Measurements from ENCODE around the gene EYS. TPM values are rescaled to one million over a fixed set of nuclear protein-coding genes. Genes with fewer than 3 reads are reported as not detected.

Gene EYS
- total and polyA plus RNA-seq, 5 donors from 2014 or later = 0.03 to 0.09 (median 0.05) TPM; not detected in 1

GRCh38 chr6:64890609-64891008 is 816.4 kb downstream of the EYS start:
- peaks cover 0 to 25% (median 4%) of the 10 kb centered on the region in 7 donors for H3K9me3 Mint-ChIP-seq
- peaks cover 0 to 2% of the 10 kb centered on the region in 2 experiments for H3K9me3 ChIP-seq (ENCODE audit: control insufficient read depth in 2 of 2, low read length in 2 of 2)
- H3K36me3 ChIP-seq (ENCODE audit: control insufficient read depth, insufficient read depth, low read length) = no peaks in the 10 kb centered on the region
- no peak overlapping the region for H3K4me3 ChIP-seq (ENCODE audit: low read depth, low read length)
- H3K27me3 ChIP-seq (ENCODE audit: control insufficient read depth, insufficient read depth, low read length) = no peaks in the 10 kb centered on the region
- no peaks in the 10 kb centered on the region for H3K27me3 Mint-ChIP-seq
- no peaks in the 10 kb centered on the region for H3K4me1 ChIP-seq (ENCODE audit: control insufficient read depth, insufficient read depth, low read length, poor library complexity, severe bottlenecking)
- H3K4me3 Mint-ChIP-seq = no peak overlapping the region
- H3K27ac ChIP-seq (ENCODE audit: insufficient read depth, low read length, poor library complexity, severe bottlenecking) = no peak overlapping the region
- ATAC-seq (ENCODE audit: low read depth in 2 of 2) (no peak), DNase-seq (no peak)
- H3K4me1 Mint-ChIP-seq = no peaks in the 10 kb centered on the region
- no peaks in the 10 kb centered on the region for H3K36me3 Mint-ChIP-seq
- H3K27ac Mint-ChIP-seq = no peak overlapping the region

GRCh38 chr6:64889144-64889543 is 817.9 kb downstream of the EYS start:
- Mint-ChIP-seq H3K4me1 (no peaks in the 10 kb centered on the region), H3K9me3 (peaks cover 0 to 27% (median 4%) of the 10 kb centered on the region in 7 donors)

GRCh38 chr6:64874776-64875175 is 832.2 kb downstream of the EYS start:
- H3K4me1 ChIP-seq (ENCODE audit: control insufficient read depth, insufficient read depth, low read length, poor library complexity, severe bottlenecking) = no peaks in the 10 kb centered on the region
- Mint-ChIP-seq H3K4me1 (no peaks in the 10 kb centered on the region), H3K4me3 (no peak overlapping the region), H3K27me3 (no peaks in the 10 kb centered on the region), H3K9me3 (peaks cover 0 to 33% (median 13%) of the 10 kb centered on the region in 7 donors), H3K36me3 (no peaks in the 10 kb centered on the region), H3K27ac (no peak overlapping the region)
- H3K9me3 ChIP-seq (ENCODE audit: control insufficient read depth in 2 of 2, low read length in 2 of 2) = no peaks in the 10 kb centered on the region
- ATAC-seq (ENCODE audit: low read depth in 2 of 2) = no peak
- H3K27ac ChIP-seq (ENCODE audit: insufficient read depth, low read length, poor library complexity, severe bottlenecking) = no peak overlapping the region
- H3K4me3 ChIP-seq (ENCODE audit: low read depth, low read length) = no peak overlapping the region
- no peaks in the 10 kb centered on the region for H3K36me3 ChIP-seq (ENCODE audit: control insufficient read depth, insufficient read depth, low read length)
- DNase-seq = no peak
- no peaks in the 10 kb centered on the region for H3K27me3 ChIP-seq (ENCODE audit: control insufficient read depth, insufficient read depth, low read length)

More at GRCh38 chr6:64889144-64889543, 817.9 kb downstream of the EYS start:
- Mint-ChIP-seq H3K36me3 (no peaks in the 10 kb centered on the region), H3K27me3 (no peaks in the 10 kb centered on the region), H3K27ac (no peak overlapping the region), H3K4me3 (no peak overlapping the region)
- Histone ChIP-seq H3K4me1 (ENCODE audit: control insufficient read depth, insufficient read depth, low read length, poor library complexity, severe bottlenecking) (no peaks in the 10 kb centered on the region), H3K27ac (ENCODE audit: insufficient read depth, low read length, poor library complexity, severe bottlenecking) (no peak overlapping the region), H3K27me3 (ENCODE audit: control insufficient read depth, insufficient read depth, low read length) (no peaks in the 10 kb centered on the region), H3K9me3 (ENCODE audit: control insufficient read depth in 2 of 2, low read length in 2 of 2) (no peaks in the 10 kb centered on the region), H3K36me3 (ENCODE audit: control insufficient read depth, insufficient read depth, low read length) (no peaks in the 10 kb centered on the region), H3K4me3 (ENCODE audit: low read depth, low read length) (no peak overlapping the region)
- ATAC-seq (ENCODE audit: low read depth in 2 of 2) = no peak
- no peak for DNase-seq

- H3K4me3 Mint-ChIP-seq = no peak overlapping the region
- peaks cover 0 to 34% (median 13%) of the 10 kb centered on the region in 7 donors for H3K9me3 Mint-ChIP-seq
- peaks cover 0 to 3% of the 10 kb centered on the region in 2 experiments for H3K9me3 ChIP-seq (ENCODE audit: control insufficient read depth in 2 of 2, low read length in 2 of 2)
- no peaks in the 10 kb centered on the region for H3K27me3 Mint-ChIP-seq
- ATAC-seq (ENCODE audit: low read depth in 2 of 2) (no peak), DNase-seq (no peak)
- H3K4me1 Mint-ChIP-seq = no peaks in the 10 kb centered on the region
- no peaks in the 10 kb centered on the region for H3K36me3 ChIP-seq (ENCODE audit: control insufficient read depth, insufficient read depth, low read length)
- H3K27ac ChIP-seq (ENCODE audit: insufficient read depth, low read length, poor library complexity, severe bottlenecking) = no peak overlapping the region
- no peak overlapping the region for H3K4me3 ChIP-seq (ENCODE audit: low read depth, low read length)
- no peaks in the 10 kb centered on the region for H3K27me3 ChIP-seq (ENCODE audit: control insufficient read depth, insufficient read depth, low read length)
- no peaks in the 10 kb centered on the region for H3K36me3 Mint-ChIP-seq
- H3K27ac Mint-ChIP-seq = no peak overlapping the region
- H3K4me1 ChIP-seq (ENCODE audit: control insufficient read depth, insufficient read depth, low read length, poor library complexity, severe bottlenecking) = no peaks in the 10 kb centered on the region
Observed at GRCh38 chr6:64872633-64873032, 834.4 kb downstream of the EYS start.

GRCh38 chr6:64861039-64861651 is 845.9 kb downstream of the EYS start:
- no peak overlapping the region for H3K4me3 ChIP-seq (ENCODE audit: low read depth, low read length)
- H3K9me3 ChIP-seq (ENCODE audit: control insufficient read depth in 2 of 2, low read length in 2 of 2) = peaks cover 0 to 8% of the 10 kb centered on the region in 2 experiments
- peaks cover 0 to 19% (median 5%) of the 10 kb centered on the region in 7 donors for H3K9me3 Mint-ChIP-seq
- no peak overlapping the region for H3K27ac Mint-ChIP-seq
- H3K36me3 ChIP-seq (ENCODE audit: control insufficient read depth, insufficient read depth, low read length) = no peaks in the 10 kb centered on the region
- no peak for DNase-seq
- H3K36me3 Mint-ChIP-seq = no peaks in the 10 kb centered on the region
- no peaks in the 10 kb centered on the region for H3K4me1 Mint-ChIP-seq
- no peak for ATAC-seq (ENCODE audit: low read depth in 2 of 2)
- no peaks in the 10 kb centered on the region for H3K27me3 Mint-ChIP-seq
- H3K27me3 ChIP-seq (ENCODE audit: control insufficient read depth, insufficient read depth, low read length) = no peaks in the 10 kb centered on the region
- H3K4me1 ChIP-seq (ENCODE audit: control insufficient read depth, insufficient read depth, low read length, poor library complexity, severe bottlenecking) = no peaks in the 10 kb centered on the region
- H3K27ac ChIP-seq (ENCODE audit: insufficient read depth, low read length, poor library complexity, severe bottlenecking) = no peak overlapping the region
- H3K4me3 Mint-ChIP-seq = no peak overlapping the region

- H3K36me3 ChIP-seq (ENCODE audit: control insufficient read depth, insufficient read depth, low read length) = no peaks in the 10 kb centered on the region
- ATAC-seq (ENCODE audit: low read depth in 2 of 2) (no peak), DNase-seq (no peak)
- no peaks in the 10 kb centered on the region for H3K4me1 ChIP-seq (ENCODE audit: control insufficient read depth, insufficient read depth, low read length, poor library complexity, severe bottlenecking)
- H3K9me3 Mint-ChIP-seq = peaks cover 0 to 20% (median 6%) of the 10 kb centered on the region in 7 donors
- no peak overlapping the region for H3K27ac ChIP-seq (ENCODE audit: insufficient read depth, low read length, poor library complexity, severe bottlenecking)
- H3K27ac Mint-ChIP-seq = no peak overlapping the region
- H3K4me3 Mint-ChIP-seq = no peak overlapping the region
- no peaks in the 10 kb centered on the region for H3K27me3 ChIP-seq (ENCODE audit: control insufficient read depth, insufficient read depth, low read length)
- H3K9me3 ChIP-seq (ENCODE audit: control insufficient read depth in 2 of 2, low read length in 2 of 2) = peaks cover 0 to 8% of the 10 kb centered on the region in 2 experiments
- no peak overlapping the region for H3K4me3 ChIP-seq (ENCODE audit: low read depth, low read length)
- no peaks in the 10 kb centered on the region for H3K36me3 Mint-ChIP-seq
- H3K4me1 Mint-ChIP-seq = no peaks in the 10 kb centered on the region
- no peaks in the 10 kb centered on the region for H3K27me3 Mint-ChIP-seq
Observed at GRCh38 chr6:64860203-64860602, 846.8 kb downstream of the EYS start.

- no peak overlapping the region for H3K4me3 ChIP-seq (ENCODE audit: low read depth, low read length)
- Mint-ChIP-seq H3K4me1 (no peaks in the 10 kb centered on the region), H3K27ac (no peak overlapping the region), H3K27me3 (no peaks in the 10 kb centered on the region), H3K9me3 (peaks cover 0 to 27% (median 10%) of the 10 kb centered on the region in 7 donors), H3K4me3 (no peak overlapping the region), H3K36me3 (no peaks in the 10 kb centered on the region)
- ATAC-seq (ENCODE audit: low read depth in 2 of 2) (no peak), DNase-seq (no peak)
- no peak overlapping the region for H3K27ac ChIP-seq (ENCODE audit: insufficient read depth, low read length, poor library complexity, severe bottlenecking)
- no peaks in the 10 kb centered on the region for H3K27me3 ChIP-seq (ENCODE audit: control insufficient read depth, insufficient read depth, low read length)
- no peaks in the 10 kb centered on the region for H3K36me3 ChIP-seq (ENCODE audit: control insufficient read depth, insufficient read depth, low read length)
- H3K9me3 ChIP-seq (ENCODE audit: control insufficient read depth in 2 of 2, low read length in 2 of 2) = no peaks in the 10 kb centered on the region
- H3K4me1 ChIP-seq (ENCODE audit: control insufficient read depth, insufficient read depth, low read length, poor library complexity, severe bottlenecking) = no peaks in the 10 kb centered on the region
Observed at GRCh38 chr6:64850121-64850520, 856.9 kb downstream of the EYS start.

- H3K27ac Mint-ChIP-seq = no peak overlapping the region
- no peaks in the 10 kb centered on the region for H3K4me1 Mint-ChIP-seq
- no peak for DNase-seq
- no peaks in the 10 kb centered on the region for H3K27me3 Mint-ChIP-seq
- peaks cover 0 to 35% (median 11%) of the 10 kb centered on the region in 7 donors for H3K9me3 Mint-ChIP-seq
- no peak overlapping the region for H3K4me3 ChIP-seq (ENCODE audit: low read depth, low read length)
- H3K4me3 Mint-ChIP-seq = no peak overlapping the region
- H3K4me1 ChIP-seq (ENCODE audit: control insufficient read depth, insufficient read depth, low read length, poor library complexity, severe bottlenecking) = no peaks in the 10 kb centered on the region
- no peak for ATAC-seq (ENCODE audit: low read depth in 2 of 2)
- no peaks in the 10 kb centered on the region for H3K9me3 ChIP-seq (ENCODE audit: control insufficient read depth in 2 of 2, low read length in 2 of 2)
- H3K36me3 ChIP-seq (ENCODE audit: control insufficient read depth, insufficient read depth, low read length) = no peaks in the 10 kb centered on the region
- no peaks in the 10 kb centered on the region for H3K36me3 Mint-ChIP-seq
- no peak overlapping the region for H3K27ac ChIP-seq (ENCODE audit: insufficient read depth, low read length, poor library complexity, severe bottlenecking)
- no peaks in the 10 kb centered on the region for H3K27me3 ChIP-seq (ENCODE audit: control insufficient read depth, insufficient read depth, low read length)
Observed at GRCh38 chr6:64848467-64848866, 858.6 kb downstream of the EYS start.
